ENCODE results near the gene WWC2. TPM values are rescaled to one million over a fixed set of nuclear protein-coding genes. Genes with fewer than 3 reads are reported as not detected.
A peak's percentile ranks its signal among the peaks of the same experiment; 100 is the strongest.

The WWC2 gene
- polyA plus RNA-seq, 1 experiment, result 32.0 TPM

DNA sequence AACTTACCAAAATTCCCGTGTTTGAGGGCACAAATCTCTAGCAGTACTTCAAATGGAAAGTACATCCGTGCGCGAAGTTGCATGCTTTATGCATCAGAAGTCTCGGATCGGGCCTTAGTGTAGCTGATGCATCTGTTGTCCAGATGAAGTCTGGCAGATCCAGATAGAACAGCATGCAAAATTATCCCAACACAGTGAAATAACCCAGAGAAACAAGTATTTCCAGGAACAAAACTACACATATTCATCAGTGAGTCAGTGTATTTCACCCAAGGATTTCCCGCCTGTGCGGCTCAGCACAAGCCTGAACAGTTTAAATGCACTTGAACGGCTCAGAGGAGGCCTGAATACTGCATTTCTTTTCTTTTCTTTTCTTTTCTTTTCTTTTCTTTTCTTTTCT lies 250.6 kb downstream of the WWC2 start:
- no peaks in the 10 kb centered on the region for H3K27me3 ChIP-seq (ENCODE audit: control insufficient read depth, insufficient read depth, low read length)
- peak overlapping the region; percentile 15 for H3K4me3 ChIP-seq (ENCODE audit: low read depth, low read length)
- ChIA-PET POLR2A (no interaction called here), CTCF (interaction anchor here (0.9 kb wide), 1 partner anchor 9 kb away, joined by 3 read pairs; no protein-coding TSS in a partner anchor)
- TF ChIP-seq, protein P1, sequence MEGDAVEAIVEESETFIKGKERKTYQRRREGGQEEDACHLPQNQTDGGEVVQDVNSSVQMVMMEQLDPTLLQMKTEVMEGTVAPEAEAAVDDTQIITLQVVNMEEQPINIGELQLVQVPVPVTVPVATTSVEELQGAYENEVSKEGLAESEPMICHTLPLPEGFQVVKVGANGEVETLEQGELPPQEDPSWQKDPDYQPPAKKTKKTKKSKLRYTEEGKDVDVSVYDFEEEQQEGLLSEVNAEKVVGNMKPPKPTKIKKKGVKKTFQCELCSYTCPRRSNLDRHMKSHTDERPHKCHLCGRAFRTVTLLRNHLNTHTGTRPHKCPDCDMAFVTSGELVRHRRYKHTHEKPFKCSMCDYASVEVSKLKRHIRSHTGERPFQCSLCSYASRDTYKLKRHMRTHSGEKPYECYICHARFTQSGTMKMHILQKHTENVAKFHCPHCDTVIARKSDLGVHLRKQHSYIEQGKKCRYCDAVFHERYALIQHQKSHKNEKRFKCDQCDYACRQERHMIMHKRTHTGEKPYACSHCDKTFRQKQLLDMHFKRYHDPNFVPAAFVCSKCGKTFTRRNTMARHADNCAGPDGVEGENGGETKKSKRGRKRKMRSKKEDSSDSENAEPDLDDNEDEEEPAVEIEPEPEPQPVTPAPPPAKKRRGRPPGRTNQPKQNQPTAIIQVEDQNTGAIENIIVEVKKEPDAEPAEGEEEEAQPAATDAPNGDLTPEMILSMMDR (IDR thresholded peaks at IDR 0.05; ENCODE audit: insufficient read depth, low read depth, low read length), result no peak
- DNase-seq (ENCODE audit: low read depth), result peak; percentile 88
- H3K36me3 ChIP-seq (ENCODE audit: control insufficient read depth, insufficient read depth, low read length), result no peaks in the 10 kb centered on the region

DNA sequence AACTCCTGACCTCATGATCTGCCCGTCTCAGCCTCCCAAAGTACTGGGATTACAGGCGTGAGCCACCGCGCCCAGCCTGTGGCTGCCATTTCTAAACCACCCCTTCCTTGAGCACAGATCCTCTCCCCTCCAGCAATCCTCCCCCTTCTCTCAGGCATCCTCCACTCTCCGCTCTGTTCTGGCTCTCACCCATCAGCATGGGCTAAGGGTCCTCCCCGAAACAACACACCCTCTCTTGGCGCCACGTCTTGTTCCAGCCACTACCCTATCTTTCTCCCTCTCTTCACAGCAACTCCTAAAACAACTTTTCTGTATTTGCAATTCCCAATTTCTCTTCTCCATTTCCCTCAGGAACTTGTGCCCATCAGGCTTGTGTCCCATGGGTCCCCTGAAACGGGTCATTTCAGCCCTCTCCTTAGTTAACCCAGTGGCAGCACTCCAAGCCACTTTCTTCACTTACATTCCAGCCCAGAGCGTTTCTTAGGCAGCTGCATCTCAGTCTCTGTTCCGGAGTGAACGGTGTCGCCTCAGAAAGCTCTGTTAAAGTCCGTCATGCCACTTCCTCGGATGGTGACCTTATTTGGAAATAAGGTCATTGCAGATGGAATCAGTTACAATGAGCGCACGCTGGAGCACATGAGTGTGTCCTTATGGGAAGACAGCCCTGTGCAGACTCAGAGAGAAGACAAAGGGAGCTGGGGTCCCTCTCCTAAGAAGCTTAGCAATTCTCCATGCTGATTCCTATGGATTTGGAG lies 251.4 kb downstream of the WWC2 start:
- no peaks in the 10 kb centered on the region for H3K27me3 ChIP-seq (ENCODE audit: control insufficient read depth, insufficient read depth, low read length)
- CTCF ChIA-PET, result interaction anchor here (0.9 kb wide), 1 partner anchor 8 kb away, joined by 3 read pairs; no protein-coding TSS in a partner anchor
- TF ChIP-seq, protein P1 (IDR thresholded peaks at IDR 0.05; ENCODE audit: insufficient read depth, low read depth, low read length), result no peak
- H3K36me3 ChIP-seq (ENCODE audit: control insufficient read depth, insufficient read depth, low read length), result no peaks in the 10 kb centered on the region
- POLR2A ChIA-PET, result no interaction called here
- peak; percentile 53 for DNase-seq (ENCODE audit: low read depth)
- peak overlapping the region; percentile 41 for H3K4me3 ChIP-seq (ENCODE audit: low read depth, low read length)

DNA sequence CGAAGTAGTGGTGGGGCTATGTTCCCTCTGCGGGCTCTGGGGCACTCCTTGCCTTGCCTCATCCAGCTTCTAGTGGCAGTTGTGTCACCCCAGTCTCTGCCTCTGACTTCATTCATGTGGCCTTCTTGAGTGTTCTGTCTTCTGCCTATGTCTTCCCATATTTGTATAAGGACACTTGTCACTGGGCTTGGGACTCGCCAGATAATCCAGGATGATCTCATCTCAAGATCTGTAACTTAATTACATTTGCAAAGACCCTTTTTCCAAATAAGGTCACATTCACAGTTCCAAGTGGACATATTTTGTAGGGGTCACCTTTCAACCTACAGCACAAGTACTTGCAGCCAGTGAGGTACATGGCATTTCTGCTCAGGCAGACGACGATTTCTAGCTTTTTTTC lies 253.5 kb downstream of the WWC2 start:
- Histone ChIP-seq H3K36me3 (ENCODE audit: control insufficient read depth, insufficient read depth, low read length) (no peaks in the 10 kb centered on the region), H3K4me3 (ENCODE audit: low read depth, low read length) (no peak overlapping the region), H3K27me3 (ENCODE audit: control insufficient read depth, insufficient read depth, low read length) (no peaks in the 10 kb centered on the region)
- ChIA-PET POLR2A (no interaction called here), CTCF (no interaction called here)
- TF ChIP-seq, protein P1 (IDR thresholded peaks at IDR 0.05; ENCODE audit: insufficient read depth, low read depth, low read length), result no peak
- no peak for DNase-seq (ENCODE audit: low read depth)

DNA sequence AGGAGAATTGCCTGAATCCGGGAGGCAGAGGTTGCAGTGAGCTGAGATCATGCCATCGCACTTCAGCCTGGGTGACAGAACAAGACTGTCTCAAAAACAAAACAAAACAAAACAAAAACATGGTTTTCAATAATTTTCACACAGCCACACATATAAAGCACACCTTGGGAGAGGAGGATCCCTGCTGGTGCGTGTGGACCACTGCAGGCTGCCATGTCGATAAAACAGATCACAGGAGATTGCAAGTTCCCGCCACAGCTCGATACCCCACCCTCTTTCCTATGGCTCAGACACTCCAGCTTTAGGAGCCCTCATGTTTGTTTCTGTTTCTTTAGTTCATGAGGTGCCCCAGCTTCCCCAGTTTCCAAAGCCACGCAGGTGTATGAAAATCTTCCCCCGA lies 254.5 kb downstream of the WWC2 start:
- TF ChIP-seq, protein P1 (IDR thresholded peaks at IDR 0.05; ENCODE audit: insufficient read depth, low read depth, low read length), result no peak
- no peaks in the 10 kb centered on the region for H3K36me3 ChIP-seq (ENCODE audit: control insufficient read depth, insufficient read depth, low read length)
- POLR2A ChIA-PET, result no interaction called here
- no peak for DNase-seq (ENCODE audit: low read depth)
- H3K4me3 ChIP-seq (ENCODE audit: low read depth, low read length), result no peak overlapping the region
- H3K27me3 ChIP-seq (ENCODE audit: control insufficient read depth, insufficient read depth, low read length), result no peaks in the 10 kb centered on the region
- CTCF ChIA-PET, result no interaction called here

DNA sequence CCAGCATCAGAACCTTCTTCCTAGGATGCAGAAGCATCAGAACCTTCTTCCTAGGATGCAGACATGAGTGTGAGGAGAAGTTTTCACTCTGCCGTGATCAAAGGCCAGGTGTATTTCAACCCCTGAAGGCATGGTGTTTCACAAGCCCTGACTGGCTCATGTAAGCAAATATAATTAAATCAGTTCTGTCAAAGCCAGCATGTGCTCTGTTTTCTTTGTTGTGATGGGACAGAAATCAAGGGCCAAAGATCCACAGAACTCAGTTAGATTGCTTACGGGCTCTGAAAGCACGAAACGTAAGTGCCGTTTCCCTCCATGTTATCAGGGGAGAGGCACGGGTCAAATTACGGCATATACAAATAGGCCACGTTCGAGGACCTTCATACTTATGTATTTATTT lies 255.2 kb downstream of the WWC2 start:
- H3K36me3 ChIP-seq (ENCODE audit: control insufficient read depth, insufficient read depth, low read length), result no peaks in the 10 kb centered on the region
- no peak for DNase-seq (ENCODE audit: low read depth)
- no peaks in the 10 kb centered on the region for H3K27me3 ChIP-seq (ENCODE audit: control insufficient read depth, insufficient read depth, low read length)
- POLR2A ChIA-PET, result no interaction called here
- CTCF ChIA-PET, result no interaction called here
- TF ChIP-seq, protein P1 (IDR thresholded peaks at IDR 0.05; ENCODE audit: insufficient read depth, low read depth, low read length), result no peak
- H3K4me3 ChIP-seq (ENCODE audit: low read depth, low read length), result no peak overlapping the region

Data from BJ (cell line).